CD8-positive, alpha-beta memory T cell (primary cell): ENCODE results near the gene SAMMSON. TPM values are rescaled to one million over a fixed set of nuclear protein-coding genes. Genes with fewer than 3 reads are reported as not detected.

Source experiments
- CTCF ChIA-PET: fragments of 350-600 bp; sonication (Branson Sonifier 250); formaldehyde crosslinking; loops from one replicate; lab custom pipeline; 2021; ENCODE audit warnings: antibody characterized with exemption; lab: Charles Lee
- POLR2A ChIA-PET: fragments of 350-600 bp; sonication (Branson Sonifier 250); formaldehyde crosslinking; loops from one replicate; lab custom pipeline; 2021; ENCODE audit warnings: antibody characterized with exemption; lab: Charles Lee
- DNase-seq, 5 donors: peaks; one replicate each; pipeline versions ENCODE4 v3.0.0 to v3.0.0-alpha.2; 2020 to 2022; ENCODE audit warnings: mixed read lengths in 1 of 5
- H3K27ac ChIP-seq: one replicate; pipeline ENCODE4 v1.7.0; 2013; ENCODE audit warnings: low read depth, mild to moderate bottlenecking, low read length, moderate library complexity
- H3K27me3 ChIP-seq: 2 replicates; pipeline ENCODE4 v1.7.0; 2013; ENCODE audit warnings: low read length, mild to moderate bottlenecking; ENCODE audit not compliant: insufficient read depth, poor library complexity, severe bottlenecking
- H3K36me3 ChIP-seq: 2 replicates; pipeline ENCODE4 v1.7.0; 2013; ENCODE audit warnings: mild to moderate bottlenecking, low read length, moderate library complexity; ENCODE audit not compliant: insufficient read depth
- H3K4me1 ChIP-seq: 2 replicates; pipeline ENCODE4 v1.7.0; 2013; ENCODE audit warnings: mild to moderate bottlenecking, low read length, moderate library complexity; ENCODE audit not compliant: insufficient read depth
- H3K4me3 ChIP-seq: 2 replicates; pipeline ENCODE4 v1.7.0; 2013; ENCODE audit warnings: mild to moderate bottlenecking, low read length
- H3K9me3 ChIP-seq: 2 replicates; pipeline ENCODE4 v1.7.0; 2013; ENCODE audit warnings: mild to moderate bottlenecking, low read length
- H3K27ac Mint-ChIP-seq, 8 donors: one replicate each; pipeline ENCODE4 v1.8.0; 2020 to 2021; ENCODE audit warnings: mixed read lengths in 8 of 8, mild to moderate bottlenecking in 6 of 8, inconsistent platforms in 3 of 8, moderate library complexity in 3 of 8
- H3K27me3 Mint-ChIP-seq, 2 donors: one replicate each; pipeline ENCODE4 v1.8.0; 2020 to 2021; ENCODE audit warnings: mixed read lengths in 2 of 2, mild to moderate bottlenecking in 1 of 2, moderate library complexity in 1 of 2
- H3K36me3 Mint-ChIP-seq, 3 donors: one replicate each; pipeline ENCODE4 v1.8.0; 2020 to 2021; ENCODE audit warnings: mixed read lengths in 3 of 3, inconsistent platforms in 1 of 3, mild to moderate bottlenecking in 1 of 3
- H3K4me1 Mint-ChIP-seq, 3 donors: one replicate each; pipeline ENCODE4 v1.8.0; 2020 to 2021; ENCODE audit warnings: mixed read lengths in 3 of 3, inconsistent platforms in 1 of 3, mild to moderate bottlenecking in 1 of 3
- H3K4me3 Mint-ChIP-seq, 7 donors: one replicate each; pipeline ENCODE4 v1.8.0; 2020 to 2021; ENCODE audit warnings: mixed read lengths in 7 of 7, mild to moderate bottlenecking in 6 of 7, moderate library complexity in 4 of 7, inconsistent platforms in 2 of 7
- H3K9me3 Mint-ChIP-seq, 5 donors: one replicate each; pipeline ENCODE4 v1.8.0; 2020 to 2022; ENCODE audit warnings: mixed read lengths in 5 of 5, mild to moderate bottlenecking in 3 of 5, moderate library complexity in 2 of 5, inconsistent platforms in 1 of 5
- polyA plus RNA-seq: library from polyadenylated mRNA; unstranded; fragments of 300-500 nt; fragmentation: Illumina TruSeq; gene quantifications from one replicate; pipeline ENCODE4 v1.2.3, GENCODE V29; 2021
- total RNA-seq, 2 experiments: library from RNA; stranded (reverse); gene quantifications; one replicate each; pipeline ENCODE4 v1.2.3, GENCODE V29; 2021

Gene SAMMSON
- total RNA-seq (not detected), polyA plus RNA-seq (not detected)

DNA sequence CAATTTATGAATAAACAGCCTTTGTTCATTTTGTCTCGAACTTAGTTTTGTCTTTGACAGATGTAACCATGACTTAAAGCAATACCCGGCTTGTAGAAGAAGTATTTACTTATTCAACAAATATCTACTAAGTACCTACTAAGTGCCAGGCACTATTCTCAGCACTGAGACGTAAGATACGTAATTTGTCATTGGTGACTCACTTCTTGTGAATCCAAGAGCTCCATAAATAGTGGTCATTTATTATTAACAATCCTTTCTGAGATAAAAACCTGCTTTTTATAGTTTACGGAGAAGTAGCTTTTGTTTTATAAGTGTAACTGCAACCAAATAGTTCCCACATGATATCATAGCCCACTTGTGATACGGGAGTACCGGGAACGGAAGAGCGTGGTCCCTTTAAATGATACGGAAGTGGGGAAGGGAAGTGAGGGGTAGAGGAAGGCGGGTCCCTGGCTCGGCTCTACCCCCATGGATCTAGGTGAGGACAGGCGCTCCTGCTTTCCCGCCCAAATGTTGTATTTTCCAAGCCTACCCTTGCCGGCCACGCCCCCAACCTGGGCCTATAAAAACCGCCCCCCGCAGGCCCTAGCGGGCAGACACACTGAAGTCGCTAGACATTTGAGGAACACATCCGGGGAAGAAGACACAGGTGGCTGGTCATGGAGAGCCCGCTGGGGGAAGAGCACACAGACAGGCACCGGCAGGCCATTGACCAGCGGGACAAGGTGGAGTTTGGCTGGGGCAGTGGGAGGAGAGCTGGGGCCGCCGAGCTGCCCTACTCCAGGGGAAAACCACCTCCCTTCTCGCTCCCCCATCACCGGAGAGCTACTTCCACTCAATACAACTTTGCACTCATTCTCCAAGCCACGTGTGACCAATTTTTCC lies at the start of gene SAMMSON:
Gene SAMMSON, plus strand, starts transcription at position 594 of the 888 bp plus-strand sequence.
- no peak within 1 kb of the TSS for H3K27ac Mint-ChIP-seq
- ChIA-PET POLR2A (no interaction called here), CTCF (no interaction called here)
- no peaks in the 10 kb centered on the region for H3K36me3 Mint-ChIP-seq
- H3K27ac ChIP-seq, result no peak within 1 kb of the TSS
- no peaks in the 10 kb centered on the region for H3K4me1 ChIP-seq
- no peak within 1 kb of the TSS for H3K4me3 Mint-ChIP-seq
- no peaks in the 10 kb centered on the region for H3K36me3 ChIP-seq
- no peak for DNase-seq
- no peaks in the 10 kb centered on the region for H3K4me1 Mint-ChIP-seq
- no peaks in the 10 kb centered on the region for H3K9me3 ChIP-seq
- H3K27me3 Mint-ChIP-seq, result no peaks in the 10 kb centered on the region
- no peak within 1 kb of the TSS for H3K4me3 ChIP-seq
- H3K27me3 ChIP-seq, result no peaks in the 10 kb centered on the region
- H3K9me3 Mint-ChIP-seq, result peaks cover 0 to 4% (median 2%) of the 10 kb centered on the region in 5 donors

DNA sequence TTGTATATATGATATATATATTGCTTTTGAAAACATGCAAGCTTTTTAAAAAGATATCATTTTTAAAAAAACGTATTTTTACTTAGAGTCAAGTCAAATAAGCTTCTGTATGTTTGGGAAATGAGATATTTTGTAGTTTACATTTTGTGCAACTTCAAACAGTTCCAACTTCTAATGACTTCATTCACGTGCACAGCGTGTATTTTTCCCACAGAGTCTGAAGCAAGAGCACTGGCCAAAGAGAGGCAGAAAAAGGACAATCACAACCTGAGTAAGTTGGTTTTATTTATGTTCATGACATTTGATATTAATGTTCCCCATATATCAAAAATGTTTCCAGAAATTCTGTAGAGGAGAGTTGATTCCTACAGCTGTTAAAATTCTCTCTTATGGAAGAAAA lies 47.9 kb upstream of the SAMMSON start:
- Histone ChIP-seq H3K4me1 (no peaks in the 10 kb centered on the region), H3K36me3 (no peaks in the 10 kb centered on the region), H3K4me3 (no peak overlapping the region), H3K27me3 (no peaks in the 10 kb centered on the region), H3K9me3 (no peaks in the 10 kb centered on the region), H3K27ac (no peak overlapping the region)
- DNase-seq, result no peak
- Mint-ChIP-seq H3K36me3 (no peaks in the 10 kb centered on the region), H3K4me3 (no peak overlapping the region), H3K9me3 (no peaks in the 10 kb centered on the region), H3K27me3 (no peaks in the 10 kb centered on the region), H3K27ac (no peak overlapping the region), H3K4me1 (no peaks in the 10 kb centered on the region)
- POLR2A ChIA-PET, result no interaction called here
- CTCF ChIA-PET, result no interaction called here

GRCh38 chr3:69959581-69959980 lies 40.0 kb upstream of the SAMMSON start:
- no peaks in the 10 kb centered on the region for H3K27me3 ChIP-seq
- no peak overlapping the region for H3K27ac Mint-ChIP-seq
- H3K27ac ChIP-seq, result no peak overlapping the region
- H3K4me3 ChIP-seq, result no peak overlapping the region
- no peak overlapping the region for H3K4me3 Mint-ChIP-seq
- H3K36me3 Mint-ChIP-seq, result no peaks in the 10 kb centered on the region
- CTCF ChIA-PET, result no interaction called here
- DNase-seq, result no peak
- no peaks in the 10 kb centered on the region for H3K4me1 ChIP-seq
- H3K4me1 Mint-ChIP-seq, result no peaks in the 10 kb centered on the region
- no peaks in the 10 kb centered on the region for H3K9me3 ChIP-seq
- POLR2A ChIA-PET, result no interaction called here
- H3K9me3 Mint-ChIP-seq, result peaks cover 0 to 8% (median 0%) of the 10 kb centered on the region in 5 donors
- H3K36me3 ChIP-seq, result no peaks in the 10 kb centered on the region
- H3K27me3 Mint-ChIP-seq, result no peaks in the 10 kb centered on the region

GRCh38 chr3:69961706-69962439 lies 37.7 kb upstream of the SAMMSON start:
- no peak for DNase-seq
- Mint-ChIP-seq H3K36me3 (no peaks in the 10 kb centered on the region), H3K4me1 (no peaks in the 10 kb centered on the region), H3K27ac (no peak overlapping the region), H3K9me3 (peaks cover 0 to 8% (median 0%) of the 10 kb centered on the region in 5 donors), H3K27me3 (no peaks in the 10 kb centered on the region), H3K4me3 (no peak overlapping the region)
- no peaks in the 10 kb centered on the region for H3K4me1 ChIP-seq
- no peak overlapping the region for H3K27ac ChIP-seq
- ChIA-PET CTCF (interaction anchor here (0.8 to 1.0 kb wide), 2 partner anchors 11 to 15 kb away, joined by 3 to 4 read pairs; no protein-coding TSS in a partner anchor), POLR2A (no interaction called here)
- H3K27me3 ChIP-seq, result no peaks in the 10 kb centered on the region
- H3K9me3 ChIP-seq, result no peaks in the 10 kb centered on the region
- no peaks in the 10 kb centered on the region for H3K36me3 ChIP-seq
- no peak overlapping the region for H3K4me3 ChIP-seq

GRCh38 chr3:69963643-69964042 lies 35.9 kb upstream of the SAMMSON start:
- no peak overlapping the region for H3K27ac ChIP-seq
- H3K27me3 ChIP-seq, result no peaks in the 10 kb centered on the region
- Mint-ChIP-seq H3K4me3 (no peak overlapping the region), H3K36me3 (no peaks in the 10 kb centered on the region), H3K4me1 (no peaks in the 10 kb centered on the region), H3K9me3 (peaks cover 0 to 3% (median 0%) of the 10 kb centered on the region in 5 donors), H3K27me3 (no peaks in the 10 kb centered on the region), H3K27ac (no peak overlapping the region)
- H3K4me3 ChIP-seq, result no peak overlapping the region
- H3K9me3 ChIP-seq, result no peaks in the 10 kb centered on the region
- H3K36me3 ChIP-seq, result no peaks in the 10 kb centered on the region
- ChIA-PET CTCF (no interaction called here), POLR2A (no interaction called here)
- no peaks in the 10 kb centered on the region for H3K4me1 ChIP-seq
- no peak for DNase-seq

GRCh38 chr3:69967156-69967555 lies 32.4 kb upstream of the SAMMSON start:
- no peak overlapping the region for H3K27ac Mint-ChIP-seq
- no peaks in the 10 kb centered on the region for H3K27me3 Mint-ChIP-seq
- H3K4me1 Mint-ChIP-seq, result no peaks in the 10 kb centered on the region
- ChIA-PET POLR2A (no interaction called here), CTCF (no interaction called here)
- H3K9me3 ChIP-seq, result no peaks in the 10 kb centered on the region
- H3K36me3 Mint-ChIP-seq, result no peaks in the 10 kb centered on the region
- no peaks in the 10 kb centered on the region for H3K27me3 ChIP-seq
- no peaks in the 10 kb centered on the region for H3K9me3 Mint-ChIP-seq
- no peaks in the 10 kb centered on the region for H3K36me3 ChIP-seq
- H3K4me3 ChIP-seq, result no peak overlapping the region
- no peaks in the 10 kb centered on the region for H3K4me1 ChIP-seq
- no peak overlapping the region for H3K4me3 Mint-ChIP-seq
- no peak overlapping the region for H3K27ac ChIP-seq
- DNase-seq, result no peak

- Mint-ChIP-seq H3K4me3 (no peak overlapping the region), H3K36me3 (no peaks in the 10 kb centered on the region), H3K27ac (no peak overlapping the region), H3K4me1 (no peaks in the 10 kb centered on the region), H3K27me3 (peaks cover 0 to 2% of the 10 kb centered on the region in 2 donors), H3K9me3 (peaks cover 0 to 7% (median 1%) of the 10 kb centered on the region in 5 donors)
- Histone ChIP-seq H3K36me3 (no peaks in the 10 kb centered on the region), H3K27ac (no peak overlapping the region), H3K9me3 (no peaks in the 10 kb centered on the region), H3K27me3 (no peaks in the 10 kb centered on the region), H3K4me3 (no peak overlapping the region), H3K4me1 (no peaks in the 10 kb centered on the region)
- ChIA-PET CTCF (no interaction called here), POLR2A (no interaction called here)
- no peak for DNase-seq
Observed at GRCh38 chr3:69970827-69971226, 28.7 kb upstream of the SAMMSON start.

DNA sequence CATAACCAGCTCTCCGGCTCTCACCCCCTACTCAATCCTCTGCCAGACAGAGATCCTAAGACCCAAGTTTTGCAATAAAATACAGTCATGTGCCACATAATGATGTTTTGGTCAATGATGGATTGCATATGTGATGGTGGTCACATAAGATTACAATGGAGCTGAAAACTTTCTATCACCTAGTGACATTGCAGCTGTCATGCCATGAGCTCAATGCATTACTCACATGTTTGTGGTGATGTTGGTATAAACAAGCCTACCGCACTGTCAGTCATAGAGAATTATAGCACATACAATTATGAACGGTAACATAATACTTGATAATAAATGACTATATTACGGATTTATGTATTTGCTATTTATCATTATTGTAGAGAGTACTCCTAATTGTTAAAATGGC lies 26.9 kb upstream of the SAMMSON start:
- Mint-ChIP-seq H3K27me3 (peaks cover 0 to 2% of the 10 kb centered on the region in 2 donors), H3K36me3 (no peaks in the 10 kb centered on the region), H3K4me1 (no peaks in the 10 kb centered on the region), H3K4me3 (no peak overlapping the region), H3K27ac (no peak overlapping the region), H3K9me3 (peaks cover 0 to 7% (median 1%) of the 10 kb centered on the region in 5 donors)
- ChIA-PET CTCF (no interaction called here), POLR2A (no interaction called here)
- Histone ChIP-seq H3K36me3 (no peaks in the 10 kb centered on the region), H3K9me3 (no peaks in the 10 kb centered on the region), H3K4me1 (no peaks in the 10 kb centered on the region), H3K27me3 (no peaks in the 10 kb centered on the region), H3K4me3 (no peak overlapping the region), H3K27ac (no peak overlapping the region)
- DNase-seq, result no peak
